OCI-LY7 (cell line): ENCODE results near the gene UBE3B. TPM values are rescaled to one million over a fixed set of nuclear protein-coding genes. Genes with fewer than 3 reads are reported as not detected.

Experiments
- BruUV-seq: library from RNA; stranded (reverse); fragments of 400-500 nt; replicated peaks from 2 replicates; lab custom pipeline; 2021; lab: Mats Ljungman, UMichigan
- CTCF ChIA-PET: fragments of 300-600 bp; sonication (Branson Sonifier 250); formaldehyde crosslinking; loops from one replicate; lab custom pipeline; 2022; ENCODE audit warnings: antibody characterized with exemption; ENCODE audit not compliant: unreplicated experiment; lab: Charles Lee
- POLR2A ChIA-PET: fragments of 300-600 bp; sonication (Branson Sonifier 250); formaldehyde crosslinking; loops from one replicate; lab custom pipeline; 2022; ENCODE audit warnings: antibody characterized with exemption; lab: Charles Lee
- DNase-seq: peaks from one replicate; pipeline ENCODE4 v3.0.0-alpha.2; 2015; ENCODE audit warnings: low spot score
- H2AFZ ChIP-seq: fragments of 200-600 bp; sonication (generic), shearing (Covaris generic); 2 replicates; pipeline ENCODE4 v1.6.1; 2014; ENCODE audit warnings: mild to moderate bottlenecking, antibody characterized with exemption, low read length, moderate library complexity
- H3K27ac ChIP-seq: fragments of 200-600 bp; sonication (generic); 2 replicates; pipeline ENCODE4 v1.5.1; 2014; ENCODE audit warnings: mixed run types, low read depth, mild to moderate bottlenecking, moderate library complexity, low read length, inconsistent platforms; ENCODE audit not compliant: poor library complexity, severe bottlenecking
- H3K36me3 ChIP-seq: fragments of 200-600 bp; sonication (generic); 2 replicates; pipeline ENCODE4 v1.6.1; 2014; ENCODE audit warnings: mild to moderate bottlenecking, antibody characterized with exemption, low read length, moderate library complexity, mixed read lengths; ENCODE audit not compliant: insufficient read depth
- H3K4me1 ChIP-seq: fragments of 200-600 bp; sonication (generic); 2 replicates; pipeline ENCODE4 v1.5.1; 2014; ENCODE audit warnings: mild to moderate bottlenecking, low read length; ENCODE audit not compliant: insufficient read depth, poor library complexity, severe bottlenecking
- H3K4me2 ChIP-seq: fragments of 200-600 bp; sonication (generic); 2 replicates; pipeline ENCODE4 v1.6.1; 2014; ENCODE audit warnings: mild to moderate bottlenecking, low read length
- H3K4me3 ChIP-seq: fragments of 200-600 bp; sonication (generic); 2 replicates; pipeline ENCODE4 v1.5.1; 2014; ENCODE audit warnings: mild to moderate bottlenecking, low read depth, low read length; ENCODE audit not compliant: poor library complexity, severe bottlenecking
- H3K79me2 ChIP-seq: fragments of 200-600 bp; sonication (generic); 2 replicates; pipeline ENCODE4 v1.6.1; 2016; ENCODE audit warnings: low read depth, mild to moderate bottlenecking, low read length, moderate library complexity, mixed read lengths; ENCODE audit not compliant: insufficient read depth
- H3K9me2 ChIP-seq: fragments of 200-600 bp; sonication (generic); 2 replicates; pipeline ENCODE4 v1.6.1; 2016; ENCODE audit warnings: mild to moderate bottlenecking, low read length, mixed read lengths; ENCODE audit not compliant: insufficient read depth
- H3K9me3 ChIP-seq: fragments of 200-600 bp; sonication (generic); 2 replicates; pipeline ENCODE4 v1.6.1; 2014; ENCODE audit warnings: mild to moderate bottlenecking, mixed run types, low read length, mixed read lengths
- H4K20me1 ChIP-seq: fragments of 200-600 bp; sonication (generic); 2 replicates; pipeline ENCODE4 v1.6.1; 2014; ENCODE audit warnings: mild to moderate bottlenecking, antibody characterized with exemption, low read length, moderate library complexity, mixed read lengths; ENCODE audit not compliant: insufficient read depth
- EZH2phosphoT487 ChIP-seq: fragments of 200-600 bp; sonication (generic); IDR thresholded peaks from 2 replicates; pipeline ENCODE4 v1.6.1; 2018; ENCODE audit warnings: low read depth, borderline replicate concordance, mild to moderate bottlenecking, mixed run types, antibody characterized with exemption, low read length, moderate library complexity, mixed read lengths
- intact Hi-C: fragments of 100-400 bp; cut with micrococcal nuclease; formaldehyde crosslinking; loops from one replicate; pipeline ENCODE4 v1.10.0; 2022; ENCODE audit not compliant: unreplicated experiment
- total RNA-seq, 2 experiments: library from RNA; depleted of rRNA in 1 of 2; stranded (reverse); fragments of >200 nt in 1 of 2; shearing (Covaris generic) in 1 of 2; gene quantifications; 2 replicates each; pipeline ENCODE4 v1.2.3, GENCODE V29; 2014 to 2022
- TF ChIP-seq, protein P1 (sequence below): fragments of 200-600 bp; sonication (generic); conservative IDR thresholded peaks from 2 replicates; pipeline ENCODE4 v1.5.1; 2014; ENCODE audit warnings: mild to moderate bottlenecking, antibody characterized with exemption, low read length, moderate library complexity, mixed read lengths

Gene UBE3B
- total RNA-seq, 2 experiments from 2014 or later: 27.8 to 32.6 TPM

GRCh38 chr12:109493938-109494337, 16.5 kb downstream of the UBE3B start:
- Histone ChIP-seq H3K27ac (no peak overlapping the region), H3K4me3 (no peak overlapping the region), H4K20me1 (no peaks in the 10 kb centered on the region), H3K79me2 (no peaks in the 10 kb centered on the region), H3K9me3 (no peaks in the 10 kb centered on the region), H3K9me2 (no peaks in the 10 kb centered on the region), H3K36me3 (peaks cover 62% of the 10 kb centered on the region; the same call in 1 of the 2 replicates), H2AFZ (no peak overlapping the region), H3K4me1 (no peaks in the 10 kb centered on the region), H3K4me2 (no peak overlapping the region)
- intact Hi-C loops: no loop called here
- TF ChIP-seq, protein P1, sequence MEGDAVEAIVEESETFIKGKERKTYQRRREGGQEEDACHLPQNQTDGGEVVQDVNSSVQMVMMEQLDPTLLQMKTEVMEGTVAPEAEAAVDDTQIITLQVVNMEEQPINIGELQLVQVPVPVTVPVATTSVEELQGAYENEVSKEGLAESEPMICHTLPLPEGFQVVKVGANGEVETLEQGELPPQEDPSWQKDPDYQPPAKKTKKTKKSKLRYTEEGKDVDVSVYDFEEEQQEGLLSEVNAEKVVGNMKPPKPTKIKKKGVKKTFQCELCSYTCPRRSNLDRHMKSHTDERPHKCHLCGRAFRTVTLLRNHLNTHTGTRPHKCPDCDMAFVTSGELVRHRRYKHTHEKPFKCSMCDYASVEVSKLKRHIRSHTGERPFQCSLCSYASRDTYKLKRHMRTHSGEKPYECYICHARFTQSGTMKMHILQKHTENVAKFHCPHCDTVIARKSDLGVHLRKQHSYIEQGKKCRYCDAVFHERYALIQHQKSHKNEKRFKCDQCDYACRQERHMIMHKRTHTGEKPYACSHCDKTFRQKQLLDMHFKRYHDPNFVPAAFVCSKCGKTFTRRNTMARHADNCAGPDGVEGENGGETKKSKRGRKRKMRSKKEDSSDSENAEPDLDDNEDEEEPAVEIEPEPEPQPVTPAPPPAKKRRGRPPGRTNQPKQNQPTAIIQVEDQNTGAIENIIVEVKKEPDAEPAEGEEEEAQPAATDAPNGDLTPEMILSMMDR: no peak
- TF ChIP-seq EZH2phosphoT487: no peak
- POLR2A ChIA-PET: interaction anchor here (0.7 kb wide), 1 partner anchor 351 kb away, joined by 3 read pairs; no protein-coding TSS in a partner anchor
- DNase-seq: no peak
- CTCF ChIA-PET: no interaction called here
- no TSS peak for BruUV-seq

DNA sequence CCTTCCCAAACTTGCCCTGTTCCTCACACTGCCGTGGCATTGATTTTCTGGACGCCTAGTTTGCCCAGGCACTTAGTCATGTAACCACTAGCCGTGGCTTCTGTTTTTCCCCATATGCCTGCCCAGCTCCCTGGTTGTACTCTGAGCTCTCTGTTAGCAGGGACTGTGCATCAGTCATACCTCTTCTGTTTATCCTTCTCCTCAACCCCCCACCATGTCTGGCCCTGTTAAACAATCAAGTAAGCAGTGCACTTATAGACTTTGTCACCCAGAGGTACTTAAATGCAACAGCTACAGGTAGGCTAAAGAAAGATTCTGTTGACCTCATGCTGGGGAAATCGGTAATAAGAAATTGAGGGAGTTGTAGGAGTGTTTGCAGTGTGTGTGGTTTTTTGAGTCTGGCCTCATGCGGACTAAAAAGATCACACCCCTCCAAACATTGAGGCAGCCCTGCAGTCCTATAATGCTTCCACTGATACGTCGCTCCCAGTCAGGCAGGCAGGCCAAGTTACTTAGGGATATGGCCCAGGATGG, 17.0 kb downstream of the UBE3B start:
- BruUV-seq: no TSS peak
- Histone ChIP-seq H3K4me2 (no peak overlapping the region), H3K36me3 (peaks cover 62% of the 10 kb centered on the region; the same call in 1 of the 2 replicates), H3K9me2 (no peaks in the 10 kb centered on the region), H4K20me1 (no peaks in the 10 kb centered on the region), H3K4me1 (no peaks in the 10 kb centered on the region), H2AFZ (no peak overlapping the region), H3K79me2 (no peaks in the 10 kb centered on the region), H3K27ac (no peak overlapping the region), H3K9me3 (no peaks in the 10 kb centered on the region), H3K4me3 (no peak overlapping the region)
- CTCF ChIA-PET: no interaction called here
- POLR2A ChIA-PET: interaction anchor here (0.7 kb wide), 1 partner anchor 351 kb away, joined by 3 read pairs; no protein-coding TSS in a partner anchor
- no peak for DNase-seq
- TF ChIP-seq, protein P1: no peak
- TF ChIP-seq EZH2phosphoT487: no peak
- intact Hi-C loops: no loop called here

GRCh38 chr12:109495012-109495411, 17.6 kb downstream of the UBE3B start:
- Histone ChIP-seq H2AFZ (no peak overlapping the region), H3K36me3 (peaks cover 58% of the 10 kb centered on the region; the same call in 1 of the 2 replicates), H3K9me3 (no peaks in the 10 kb centered on the region), H3K27ac (no peak overlapping the region), H3K9me2 (no peaks in the 10 kb centered on the region), H3K4me3 (no peak overlapping the region), H3K79me2 (no peaks in the 10 kb centered on the region), H3K4me1 (no peaks in the 10 kb centered on the region), H3K4me2 (no peak overlapping the region), H4K20me1 (no peaks in the 10 kb centered on the region)
- no peak for DNase-seq
- POLR2A ChIA-PET: no interaction called here
- no TSS peak for BruUV-seq
- intact Hi-C loops: no loop called here
- CTCF ChIA-PET: no interaction called here
- TF ChIP-seq EZH2phosphoT487: no peak
- TF ChIP-seq, protein P1: no peak
